Adrenal gland (tissue), 12 donors: ENCODE data around the gene UROC1. TPM values are rescaled to one million over a fixed set of nuclear protein-coding genes. Genes with fewer than 3 reads are reported as not detected.

ENCODE experiments used
- DNase-seq, 7 donors: peaks; one replicate each; pipeline ENCODE4 v3.0.0-alpha.2; 2019 to 2020
- H3K27ac ChIP-seq, 5 donors: fragments of 200-600 bp; sonication (generic) in 4 of 5; 1 replicate in 3 of 5; 2 replicates in 2 of 5; pipeline versions ENCODE4 v1.5.1 to v1.8.0; 2016 to 2020; ENCODE audit warnings: mild to moderate bottlenecking in 1 of 5
- H3K27me3 ChIP-seq: fragments of 200-600 bp; 2 replicates; pipeline ENCODE4 v1.8.0; 2021
- H3K36me3 ChIP-seq, 2 donors: fragments of 200-600 bp; replicated peaks in 1 of 2; 1 replicate in 1 of 2; 2 replicates in 1 of 2; pipeline versions ENCODE4 v1.5.1 to v1.8.0; 2018 to 2022
- H3K4me1 ChIP-seq, 2 donors: fragments of 200-600 bp; replicated peaks in 1 of 2; 1 replicate in 1 of 2; 2 replicates in 1 of 2; pipeline versions ENCODE4 v1.5.1 to v1.8.0; 2018 to 2021
- H3K4me3 ChIP-seq, 4 donors: fragments of 200-600 bp; sonication (generic) in 3 of 4; one replicate each; pipeline ENCODE4 v1.5.1; 2016 to 2018
- H3K9me3 ChIP-seq, 3 donors: fragments of 200-600 bp; sonication (generic) in 1 of 3; replicated peaks in 1 of 3; 1 replicate in 2 of 3; 2 replicates in 1 of 3; pipeline versions ENCODE4 v1.5.1 to v1.8.0; 2016 to 2021
- CTCF ChIP-seq, 6 experiments: fragments of 450-650 bp in 4 of 6; fragments of 200-600 bp in 2 of 6; sonication (generic) in 1 of 6; IDR thresholded peaks; 1 replicate in 5 of 6; 2 replicates in 1 of 6; pipeline versions ENCODE4 v1.5.1 to v1.8.0; 2016 to 2021; ENCODE audit warnings: antibody characterized with exemption in 6 of 6, mild to moderate bottlenecking in 2 of 6, moderate library complexity in 1 of 6
- POLR2A ChIP-seq, 2 donors: fragments of 450-650 bp; IDR thresholded peaks; one replicate each; pipeline ENCODE4 v1.6.1; 2017; ENCODE audit warnings: antibody characterized with exemption in 2 of 2, mild to moderate bottlenecking in 2 of 2, moderate library complexity in 1 of 2
- WGBS, 4 donors: extraction: QIAGEN DNeasy Blood & Tissue Kit in 2 of 4; methylation state at CpG; one replicate each; pipeline versions ENCODE4 v1.1.5 to v1.1.7; 2013 to 2017; 5-methylcytosine and 5-hydroxymethylcytosine counted together
- intact Hi-C, 2 donors: fragments of 100-400 bp; cut with DNase I; formaldehyde crosslinking; loops; one replicate each; pipeline versions ENCODE4 v1.14.1 to v1.15.0; 2022 to 2023
- polyA plus RNA-seq, 3 donors: library from polyadenylated mRNA; stranded (reverse); fragments of 200-250 nt in 2 of 3; fragments of 350-450 nt in 1 of 3; fragmentation: Illumina TruSeq in 1 of 3; extraction: RNeasy Lipid Tissue Mini Kit (QIAGEN cat#74804) in 1 of 3; gene quantifications; one replicate each; pipeline ENCODE4 v1.2.3, GENCODE V29; 2013 to 2014
- total RNA-seq, 9 donors: library from RNA; depleted of rRNA in 4 of 9; stranded (reverse); fragments of >200 nt in 4 of 9; fragments of 120-200 nt in 1 of 9; fragmentation: NEBNext Ultra II Directional in 1 of 9; extraction: Animal tissue kit (Norgen Biotek cat#: 25700) in 1 of 9; gene quantifications; one replicate each; pipeline versions ENCODE4 v1.1.0 to v1.2.4, GENCODE V29; 2013 to 2023
- donor health status: healthy with polysubstance abuse.
- donor health status: Bipolar disorder and iron deficiency.
- donor health status: DM: yes; HTN: yes; CAD: no.
- donor health status: DM: no; HTN: no; CAD: no.
- donor health status: DM: no; HTN: no; CAD: no.
- donor health status: DM: yes; HTN: yes; CAD: no.

UROC1 gene
- total and polyA plus RNA-seq, 12 donors: under 0.01 to 0.22 (median 0.04) TPM; not detected in 8

- Histone ChIP-seq H3K9me3 (no peaks in the 10 kb centered on the region), H3K4me3 (no peak overlapping the region), H3K4me1 (no peaks in the 10 kb centered on the region), H3K27ac (no peak overlapping the region), H3K27me3 (no peaks in the 10 kb centered on the region), H3K36me3 (no peaks in the 10 kb centered on the region)
- DNase-seq: no peak
- WGBS, 4 donors: 69 to 87% (median 77%) methylated on average over 4 to 5 of the region's 5 CpGs
- intact Hi-C loops: no loop called here
- no peak for TF ChIP-seq POLR2A (IDR thresholded peaks at IDR 0.05)
- no peak for TF ChIP-seq CTCF (IDR thresholded peaks at IDR 0.05)
Measured at GRCh38 chr3:126501054-126501453, 16.5 kb downstream of the UROC1 start.

GRCh38 chr3:126500016-126500415 lies 17.6 kb downstream of the UROC1 start:
- Histone ChIP-seq H3K4me1 (no peaks in the 10 kb centered on the region), H3K4me3 (no peak overlapping the region), H3K36me3 (no peaks in the 10 kb centered on the region), H3K9me3 (no peaks in the 10 kb centered on the region), H3K27me3 (no peaks in the 10 kb centered on the region), H3K27ac (no peak overlapping the region)
- no peak for DNase-seq
- intact Hi-C loops: no loop called here
- 84 to 89% (median 89%) methylated on average over 6 to 7 of the region's 7 CpGs for WGBS, 4 donors
- TF ChIP-seq CTCF (IDR thresholded peaks at IDR 0.05): no peak
- TF ChIP-seq POLR2A (IDR thresholded peaks at IDR 0.05): no peak

- Histone ChIP-seq H3K9me3 (no peaks in the 10 kb centered on the region), H3K36me3 (no peaks in the 10 kb centered on the region), H3K4me3 (no peak overlapping the region), H3K4me1 (peaks cover 0 to 1% of the 10 kb centered on the region in 2 donors), H3K27ac (no peak overlapping the region), H3K27me3 (no peaks in the 10 kb centered on the region)
- 95 to 100% (median 96%) methylated on average over 7 to 9 of the region's 9 CpGs for WGBS, 4 donors
- no peak for DNase-seq
- no peak for TF ChIP-seq CTCF (IDR thresholded peaks at IDR 0.05)
- no peak for TF ChIP-seq POLR2A (IDR thresholded peaks at IDR 0.05)
- intact Hi-C loops: no loop called here
Measured at GRCh38 chr3:126499401-126499800, 18.2 kb downstream of the UROC1 start.

- no peak for TF ChIP-seq CTCF (IDR thresholded peaks at IDR 0.05)
- TF ChIP-seq POLR2A (IDR thresholded peaks at IDR 0.05): no peak
- intact Hi-C loops: no loop called here
- Histone ChIP-seq H3K27me3 (no peaks in the 10 kb centered on the region), H3K27ac (no peak overlapping the region), H3K4me3 (no peak overlapping the region), H3K4me1 (peaks cover 0 to 6% of the 10 kb centered on the region in 2 donors), H3K9me3 (no peaks in the 10 kb centered on the region), H3K36me3 (no peaks in the 10 kb centered on the region)
- 58 to 81% (median 73%) methylated on average over 4 to 10 of the region's 10 CpGs for WGBS, 4 donors
- no peak for DNase-seq
Measured at GRCh38 chr3:126498929-126499328, 18.6 kb downstream of the UROC1 start.
